HepG2 (cell line): ENCODE data around the gene DCLRE1C. TPM values are rescaled to one million over a fixed set of nuclear protein-coding genes. Genes with fewer than 3 reads are reported as not detected.

Experiments used
- AKNA ChIP-seq: sonication (generic); formaldehyde crosslinking; IDR thresholded peaks from 2 replicates; pipeline ENCODE4 v1.4.0; 2020; ENCODE audit warnings: missing genetic modification reagents, borderline replicate concordance
- CEBPB ChIP-seq: IDR thresholded peaks from 2 replicates; pipeline ENCODE4 v1.6.1; 2011; ENCODE audit warnings: low read depth, low read length, improper control_type of control experiment, borderline replicate concordance
- IRF1 ChIP-seq: sonication (generic); formaldehyde crosslinking; IDR thresholded peaks from 2 replicates; pipeline ENCODE4 v1.4.0; 2020; ENCODE audit warnings: low read depth, mild to moderate bottlenecking, missing genetic modification reagents
- RARG ChIP-seq: sonication (generic); formaldehyde crosslinking; IDR thresholded peaks from 2 replicates; pipeline ENCODE4 v1.4.0; 2020; ENCODE audit warnings: low read depth, mild to moderate bottlenecking, missing genetic modification reagents
- REPIN1 ChIP-seq: sonication (generic); formaldehyde crosslinking; IDR thresholded peaks from 2 replicates; pipeline ENCODE4 v1.8.0; 2022; ENCODE audit warnings: missing genetic modification reagents, low read depth, mild to moderate bottlenecking, borderline replicate concordance
- SALL1 ChIP-seq: sonication (generic); formaldehyde crosslinking; IDR thresholded peaks from 2 replicates; pipeline ENCODE4 v1.8.0; 2022; ENCODE audit warnings: mild to moderate bottlenecking, missing genetic modification reagents
- SPEN ChIP-seq: sonication (generic); formaldehyde crosslinking; IDR thresholded peaks from 2 replicates; pipeline ENCODE4 v1.5.1; 2020; ENCODE audit warnings: low read depth, mild to moderate bottlenecking, missing genetic modification reagents
- THAP11 ChIP-seq: IDR thresholded peaks from 2 replicates; pipeline ENCODE4 v1.6.1; 2016; ENCODE audit warnings: missing biosample characterization, missing genetic modification reagents
- TOPORS ChIP-seq: sonication (generic); formaldehyde crosslinking; IDR thresholded peaks from 2 replicates; pipeline ENCODE4 v1.8.0; 2023; ENCODE audit warnings: mild to moderate bottlenecking, missing genetic modification reagents
- ZBTB33 ChIP-seq: sonication (generic); formaldehyde crosslinking; IDR thresholded peaks from 2 replicates; pipeline ENCODE4 v1.4.0; 2020; ENCODE audit warnings: missing genetic modification reagents
- ZBTB8A ChIP-seq: sonication (generic); formaldehyde crosslinking; IDR thresholded peaks from 2 replicates; pipeline ENCODE4 v1.4.0; 2020; ENCODE audit warnings: mild to moderate bottlenecking, low read depth, missing genetic modification reagents, borderline replicate concordance
- ZNF121 ChIP-seq: sonication (generic); formaldehyde crosslinking; IDR thresholded peaks from 2 replicates; pipeline ENCODE4 v1.5.0; 2020; ENCODE audit warnings: mild to moderate bottlenecking, missing genetic modification reagents
- ZNF276 ChIP-seq: sonication (generic); formaldehyde crosslinking; IDR thresholded peaks from 2 replicates; pipeline ENCODE4 v1.4.0; 2020; ENCODE audit warnings: mild to moderate bottlenecking, low read depth, missing genetic modification reagents
- ZNF326 ChIP-seq: sonication (generic); formaldehyde crosslinking; IDR thresholded peaks from 2 replicates; pipeline ENCODE4 v1.4.0; 2020; ENCODE audit warnings: missing genetic modification reagents, borderline replicate concordance
- ZNF546 ChIP-seq: sonication (generic); formaldehyde crosslinking; conservative IDR thresholded peaks from 2 replicates; pipeline ENCODE4 v1.8.1; 2023; ENCODE audit warnings: mild to moderate bottlenecking, missing genetic modification reagents
- ZNF576 ChIP-seq: sonication (generic); formaldehyde crosslinking; IDR thresholded peaks from 2 replicates; pipeline ENCODE4 v1.4.0; 2020; ENCODE audit warnings: mild to moderate bottlenecking, missing genetic modification reagents
- ZNF597 ChIP-seq: sonication (generic); formaldehyde crosslinking; IDR thresholded peaks from 2 replicates; pipeline ENCODE4 v1.5.0; 2020; ENCODE audit warnings: missing genetic modification reagents
- polyA plus RNA-seq, 8 experiments: library from polyadenylated mRNA; depleted of rRNA in 3 of 8; stranded (reverse) in 7 of 8; unstranded in 1 of 8; fragments of >200 nt; fragmentation: Illumina TruSeq in 4 of 8; extraction: Trizol in 4 of 8; gene quantifications; 2 replicates each; pipeline versions ENCODE4 v1.2.1 to v1.2.3, GENCODE V29; 2011 to 2016; ENCODE audit warnings: low read depth in 4 of 8, missing spikeins in 1 of 8, mixed read lengths in 1 of 8; ENCODE audit not compliant: insufficient read depth in 1 of 8
- total RNA-seq, 5 experiments: library from RNA; depleted of rRNA; stranded (reverse); fragments of >200 nt; fragmentation: Illumina TruSeq; extraction: Trizol; gene quantifications; 2 replicates each; pipeline ENCODE4 v1.2.3, GENCODE V29; 2016; ENCODE audit warnings: low read depth in 1 of 5

Gene DCLRE1C
- total and polyA plus RNA-seq, 2 of the 13 experiments (the other 11 are each of a cell fraction or from before 2014, with no cell fraction given), result 3.0 to 10.3 TPM

GRCh38 chr10:14954001-14954770, at the start of gene DCLRE1C (continued):
- TF ChIP-seq AKNA, result 0 out of 2 replicates have a peak, but pooled peaks have one; percentile 48
- TF ChIP-seq SPEN (CRISPR knock-in tag), result peak; percentile 91
- TF ChIP-seq ZNF597, result no peak
- peak; percentile 100 for TF ChIP-seq REPIN1 (CRISPR knock-in tag)
- 0 out of 2 replicates have a peak, but pooled peaks have one; percentile 18 for TF ChIP-seq ZNF576
- TF ChIP-seq CEBPB, result no peak
- TF ChIP-seq ZNF546 (CRISPR knock-in tag), result no peak
- peak; percentile 95; the same call in 1 of the 2 replicates for TF ChIP-seq ZNF276 (CRISPR knock-in tag)
- TF ChIP-seq ZBTB8A (CRISPR knock-in tag), result no peak
- peak; percentile 78 for TF ChIP-seq THAP11 (CRISPR knock-in tag)
- TF ChIP-seq ZNF326 (CRISPR knock-in tag), result no peak
- TF ChIP-seq TOPORS (CRISPR knock-in tag), result peak; percentile 99
- TF ChIP-seq ZBTB33 (CRISPR knock-in tag), result peak; percentile 57
- no peak for TF ChIP-seq RARG
- peak; percentile 94; the same call in 1 of the 2 replicates for TF ChIP-seq IRF1
- TF ChIP-seq SALL1 (CRISPR knock-in tag), result peak; percentile 95
- TF ChIP-seq ZNF121 (CRISPR knock-in tag), result peak; percentile 47; the same call in 1 of the 2 replicates
